Gastroesophageal sphincter (tissue), 3 donors: ENCODE data around the gene VPS33A.

Experiments used
- CTCF ChIP-seq, 4 experiments: fragments of 200-600 bp in 2 of 4; fragments of 450-650 bp in 2 of 4; sonication (generic) in 1 of 4; IDR thresholded peaks; one replicate each; pipeline ENCODE4 v1.5.1; 2017 to 2019; ENCODE audit warnings: antibody characterized with exemption in 4 of 4, mild to moderate bottlenecking in 2 of 4, moderate library complexity in 2 of 4
- EP300 ChIP-seq: sonication (generic); formaldehyde crosslinking; IDR thresholded peaks from one replicate; pipeline ENCODE4 v1.6.1; 2017; ENCODE audit warnings: antibody characterized with exemption, mild to moderate bottlenecking
- POLR2AphosphoS5 ChIP-seq: sonication (generic); formaldehyde crosslinking; IDR thresholded peaks from one replicate; pipeline ENCODE4 v1.6.1; 2017; ENCODE audit warnings: antibody characterized with exemption

GRCh38 chr12:122308811-122309210 is 42.5 kb upstream of the VPS33A start:
- TF ChIP-seq POLR2AphosphoS5, result no peak
- TF ChIP-seq CTCF (IDR thresholded peaks at IDR 0.05), result no peak
- no peak for TF ChIP-seq EP300
